Psoas muscle (tissue), 8 donors: ENCODE results near the gene ENTREP1. TPM values are rescaled to one million over a fixed set of nuclear protein-coding genes. Genes with fewer than 3 reads are reported as not detected.

Experiments
- ATAC-seq, 4 donors: fragments of 200-7000 bp; cut with Tn5 transposase; one replicate each; pipeline ENCODE4 v1.9.1; 2020; ENCODE audit warnings: moderate library complexity in 3 of 4, mild to moderate bottlenecking in 2 of 4
- DNase-seq, 2 donors: peaks; one replicate each; pipeline ENCODE4 v3.0.0-alpha.2; 2020
- H3K27ac ChIP-seq: fragments of 200-600 bp; one replicate; pipeline ENCODE4 v1.8.0; 2022
- H3K27me3 ChIP-seq, 3 donors: fragments of 200-600 bp in 1 of 3; one replicate each; pipeline versions ENCODE4 v1.6.1 to v1.8.0; 2013 to 2022; ENCODE audit warnings: low read length in 2 of 3, mild to moderate bottlenecking in 2 of 3, moderate library complexity in 1 of 3; ENCODE audit not compliant: insufficient read depth in 3 of 3
- H3K36me3 ChIP-seq, 2 donors: fragments of 200-600 bp in 1 of 2; one replicate each; pipeline versions ENCODE4 v1.6.1 to v1.8.0; 2013 to 2022; ENCODE audit warnings: low read depth in 1 of 2, mild to moderate bottlenecking in 1 of 2, moderate library complexity in 1 of 2; ENCODE audit not compliant: insufficient read depth in 1 of 2
- H3K4me1 ChIP-seq: fragments of 200-600 bp; one replicate; pipeline ENCODE4 v1.8.0; 2022
- H3K4me3 ChIP-seq: fragments of 200-600 bp; one replicate; pipeline ENCODE4 v1.8.0; 2022; ENCODE audit warnings: mild to moderate bottlenecking
- H3K9me3 ChIP-seq: fragments of 200-600 bp; one replicate; pipeline ENCODE4 v1.8.0; 2022
- WGBS, 3 donors: extraction: QIAGEN DNeasy Blood & Tissue Kit; methylation state at CpG; one replicate each; pipeline versions ENCODE4 v1.1.6 to v1.1.7; 2013; 5-methylcytosine and 5-hydroxymethylcytosine counted together
- intact Hi-C, 2 donors: fragments of 100-400 bp; cut with DNase I; formaldehyde crosslinking; loops; one replicate each; pipeline versions ENCODE4 v1.11.0 to v1.14.2; 2022
- polyA plus RNA-seq, 3 donors: library from polyadenylated mRNA; stranded (reverse); fragments of 200-250 nt; gene quantifications; one replicate each; pipeline ENCODE4 v1.2.3, GENCODE V29; 2013
- total RNA-seq, 4 donors: library from RNA; stranded (reverse); fragmentation: NEBNext Ultra II Directional in 2 of 4; extraction: Animal tissue kit (Norgen Biotek cat#: 25700) in 2 of 4; gene quantifications; one replicate each; pipeline versions ENCODE4 v1.2.1 to v1.2.4, GENCODE V29; 2021 to 2023
- TF ChIP-seq, protein P1 (sequence below): fragments of 200-600 bp; IDR thresholded peaks from one replicate; pipeline ENCODE4 v1.8.0; 2022; ENCODE audit warnings: antibody characterized with exemption
- donor health status: healthy with polysubstance abuse.
- donor health status: DM: no; HTN: no; CAD: no; lungs with moderate emphysema.
- donor health status: Bipolar disorder and iron deficiency.
- donor health status: healthy.
- donor health status: DM: yes; HTN: yes; CAD: no.
- donor health status: DM: no; HTN: no; CAD: no.
- donor health status: DM: no; HTN: no; CAD: no.
- donor health status: DM: yes; HTN: yes; CAD: no.

ENTREP1 gene
- total and polyA plus RNA-seq, 7 donors: 5.1 to 35.7 (median 19.6) TPM

DNA sequence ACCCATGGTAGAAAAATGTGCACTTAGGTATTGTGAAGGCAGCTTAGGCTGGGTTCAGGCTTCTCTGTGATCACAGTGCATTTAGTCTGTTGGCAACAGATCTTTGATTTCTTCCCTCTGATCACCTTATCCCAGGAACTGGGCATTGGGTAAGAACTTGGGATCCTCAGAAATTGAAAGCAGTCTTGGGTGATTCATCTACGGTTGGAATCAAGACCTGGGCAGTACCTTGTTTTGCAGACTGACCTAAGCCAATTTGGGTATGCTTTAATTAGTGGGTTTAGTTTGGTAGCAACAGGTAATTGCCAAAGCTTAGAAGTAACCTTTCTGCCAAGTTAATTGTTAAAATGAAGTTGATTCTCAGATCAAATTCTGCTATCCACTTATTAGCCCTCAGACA, 17.8 kb downstream of the ENTREP1 start:
- H3K4me3 ChIP-seq: no peak overlapping the region
- intact Hi-C loops: no loop called here
- no peak overlapping the region for H3K27ac ChIP-seq
- ATAC-seq: no peak
- no peak for DNase-seq
- H3K36me3 ChIP-seq: no peaks in the 10 kb centered on the region
- TF ChIP-seq, protein P1, sequence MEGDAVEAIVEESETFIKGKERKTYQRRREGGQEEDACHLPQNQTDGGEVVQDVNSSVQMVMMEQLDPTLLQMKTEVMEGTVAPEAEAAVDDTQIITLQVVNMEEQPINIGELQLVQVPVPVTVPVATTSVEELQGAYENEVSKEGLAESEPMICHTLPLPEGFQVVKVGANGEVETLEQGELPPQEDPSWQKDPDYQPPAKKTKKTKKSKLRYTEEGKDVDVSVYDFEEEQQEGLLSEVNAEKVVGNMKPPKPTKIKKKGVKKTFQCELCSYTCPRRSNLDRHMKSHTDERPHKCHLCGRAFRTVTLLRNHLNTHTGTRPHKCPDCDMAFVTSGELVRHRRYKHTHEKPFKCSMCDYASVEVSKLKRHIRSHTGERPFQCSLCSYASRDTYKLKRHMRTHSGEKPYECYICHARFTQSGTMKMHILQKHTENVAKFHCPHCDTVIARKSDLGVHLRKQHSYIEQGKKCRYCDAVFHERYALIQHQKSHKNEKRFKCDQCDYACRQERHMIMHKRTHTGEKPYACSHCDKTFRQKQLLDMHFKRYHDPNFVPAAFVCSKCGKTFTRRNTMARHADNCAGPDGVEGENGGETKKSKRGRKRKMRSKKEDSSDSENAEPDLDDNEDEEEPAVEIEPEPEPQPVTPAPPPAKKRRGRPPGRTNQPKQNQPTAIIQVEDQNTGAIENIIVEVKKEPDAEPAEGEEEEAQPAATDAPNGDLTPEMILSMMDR: no peak
- no peaks in the 10 kb centered on the region for H3K27me3 ChIP-seq
- H3K4me1 ChIP-seq: peaks cover 45% of the 10 kb centered on the region
- no peaks in the 10 kb centered on the region for H3K9me3 ChIP-seq
- 69 to 89% (median 80%) methylated on average over 1 of the region's 1 CpG for WGBS, 3 donors

GRCh38 chr9:69344459-69344858, 19.4 kb downstream of the ENTREP1 start:
- Histone ChIP-seq H3K27me3 (no peaks in the 10 kb centered on the region), H3K4me1 (peaks cover 35% of the 10 kb centered on the region), H3K36me3 (no peaks in the 10 kb centered on the region), H3K4me3 (no peak overlapping the region), H3K9me3 (no peaks in the 10 kb centered on the region), H3K27ac (peak overlapping the region; percentile 53)
- WGBS, 3 donors: 48 to 66% (median 50%) methylated on average over 4 of the region's 4 CpGs
- ATAC-seq (peak in 3 of 4 donors; percentile 33 to 60 (median 56)), DNase-seq (no peak)
- TF ChIP-seq, protein P1: no peak
- intact Hi-C loops: no loop called here

DNA sequence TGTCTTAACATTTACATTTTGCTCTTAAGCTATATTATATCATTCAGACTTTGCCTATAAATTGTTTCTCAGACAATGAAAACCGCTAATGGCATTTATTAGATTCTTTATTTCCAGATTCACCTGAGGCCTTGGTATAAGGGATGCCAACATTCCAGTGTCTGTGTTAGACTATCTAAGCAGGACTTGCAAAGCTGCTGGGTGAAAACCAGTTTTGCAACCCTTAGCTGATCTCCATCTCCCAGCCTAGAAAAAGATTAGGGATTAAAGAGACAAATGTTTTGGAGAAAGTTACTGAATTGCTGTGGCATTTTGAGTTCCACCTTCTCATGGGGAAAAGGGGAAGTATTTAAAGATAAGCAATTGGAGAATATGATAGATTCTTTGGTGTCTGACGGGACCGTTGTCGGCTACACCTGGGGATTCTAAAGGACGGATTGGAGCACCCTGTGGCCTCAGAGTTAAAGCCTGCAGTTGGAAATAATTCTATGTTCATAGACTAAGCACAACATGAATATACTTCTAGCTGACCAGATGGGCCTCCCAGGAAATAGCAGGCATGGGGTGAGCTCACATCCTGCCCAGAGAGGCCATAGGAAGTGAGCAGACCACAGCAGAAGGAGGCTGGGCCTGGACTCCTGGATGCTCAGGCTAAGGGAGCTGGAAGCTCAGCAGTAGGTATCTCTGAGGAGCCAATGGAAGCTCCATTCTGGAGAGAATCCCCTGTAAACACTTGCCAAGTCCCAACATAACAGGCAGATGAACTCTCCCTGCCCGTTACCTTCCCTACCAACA, 21.8 kb downstream of the ENTREP1 start:
- no peaks in the 10 kb centered on the region for H3K9me3 ChIP-seq
- H3K4me3 ChIP-seq: no peak overlapping the region
- H3K36me3 ChIP-seq: no peaks in the 10 kb centered on the region
- peaks cover 25% of the 10 kb centered on the region for H3K4me1 ChIP-seq
- H3K27me3 ChIP-seq: no peaks in the 10 kb centered on the region
- DNase-seq (no peak), ATAC-seq (peak in 3 of 4 donors; percentile 16 to 25 (median 19))
- intact Hi-C loops: no loop called here
- peak overlapping the region; percentile 2 for H3K27ac ChIP-seq
- WGBS, 3 donors: 85 to 92% (median 88%) methylated on average over 6 of the region's 6 CpGs
- TF ChIP-seq, protein P1: no peak

GRCh38 chr9:69347607-69348006, 22.6 kb downstream of the ENTREP1 start:
- Histone ChIP-seq H3K4me3 (no peak overlapping the region), H3K27me3 (no peaks in the 10 kb centered on the region), H3K36me3 (no peaks in the 10 kb centered on the region), H3K4me1 (peaks cover 17% of the 10 kb centered on the region), H3K27ac (peak overlapping the region; percentile 2), H3K9me3 (no peaks in the 10 kb centered on the region)
- DNase-seq: no peak
- WGBS, 3 donors: 51 to 82% (median 63%) methylated on average over 1 of the region's 1 CpG
- ATAC-seq: peak in 1 of 4 donors; percentile 1
- TF ChIP-seq, protein P1: no peak
- intact Hi-C loops: no loop called here
